Measurements from ENCODE around the gene NPRL2. TPM values are rescaled to one million over a fixed set of nuclear protein-coding genes. Genes with fewer than 3 reads are reported as not detected.

Gene NPRL2
- total and polyA plus RNA-seq, 2 experiments from 2014 or later: 22.3 to 27.7 TPM

DNA sequence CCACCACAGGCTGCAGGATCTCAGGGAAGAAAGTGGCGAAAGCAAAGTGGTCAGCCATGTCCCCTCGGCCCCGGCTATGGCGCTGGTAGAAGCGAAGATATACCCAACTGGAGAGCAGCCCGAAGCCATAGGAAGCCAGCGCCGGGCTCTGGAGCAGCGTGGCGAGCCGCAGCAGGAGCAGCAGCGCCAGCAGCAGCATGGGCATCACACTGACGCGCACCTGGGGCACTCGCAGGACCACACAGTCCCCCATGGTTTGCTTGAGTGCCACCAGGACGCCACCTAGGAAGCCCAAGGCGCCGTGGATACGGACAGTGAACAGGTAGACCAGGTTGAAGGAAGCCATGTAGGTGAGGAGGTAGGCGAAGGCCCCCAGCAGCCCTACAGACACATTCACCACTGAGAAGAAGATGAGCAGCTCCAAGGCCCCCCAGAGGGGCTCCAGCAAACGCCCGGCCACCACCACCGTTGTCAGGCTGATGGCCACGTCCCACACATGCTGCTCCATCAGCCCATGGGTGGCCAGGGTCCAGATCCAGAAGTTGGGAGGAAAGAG, 7.9 kb upstream of the NPRL2 start (continued):
- TF ChIP-seq, protein P1, sequence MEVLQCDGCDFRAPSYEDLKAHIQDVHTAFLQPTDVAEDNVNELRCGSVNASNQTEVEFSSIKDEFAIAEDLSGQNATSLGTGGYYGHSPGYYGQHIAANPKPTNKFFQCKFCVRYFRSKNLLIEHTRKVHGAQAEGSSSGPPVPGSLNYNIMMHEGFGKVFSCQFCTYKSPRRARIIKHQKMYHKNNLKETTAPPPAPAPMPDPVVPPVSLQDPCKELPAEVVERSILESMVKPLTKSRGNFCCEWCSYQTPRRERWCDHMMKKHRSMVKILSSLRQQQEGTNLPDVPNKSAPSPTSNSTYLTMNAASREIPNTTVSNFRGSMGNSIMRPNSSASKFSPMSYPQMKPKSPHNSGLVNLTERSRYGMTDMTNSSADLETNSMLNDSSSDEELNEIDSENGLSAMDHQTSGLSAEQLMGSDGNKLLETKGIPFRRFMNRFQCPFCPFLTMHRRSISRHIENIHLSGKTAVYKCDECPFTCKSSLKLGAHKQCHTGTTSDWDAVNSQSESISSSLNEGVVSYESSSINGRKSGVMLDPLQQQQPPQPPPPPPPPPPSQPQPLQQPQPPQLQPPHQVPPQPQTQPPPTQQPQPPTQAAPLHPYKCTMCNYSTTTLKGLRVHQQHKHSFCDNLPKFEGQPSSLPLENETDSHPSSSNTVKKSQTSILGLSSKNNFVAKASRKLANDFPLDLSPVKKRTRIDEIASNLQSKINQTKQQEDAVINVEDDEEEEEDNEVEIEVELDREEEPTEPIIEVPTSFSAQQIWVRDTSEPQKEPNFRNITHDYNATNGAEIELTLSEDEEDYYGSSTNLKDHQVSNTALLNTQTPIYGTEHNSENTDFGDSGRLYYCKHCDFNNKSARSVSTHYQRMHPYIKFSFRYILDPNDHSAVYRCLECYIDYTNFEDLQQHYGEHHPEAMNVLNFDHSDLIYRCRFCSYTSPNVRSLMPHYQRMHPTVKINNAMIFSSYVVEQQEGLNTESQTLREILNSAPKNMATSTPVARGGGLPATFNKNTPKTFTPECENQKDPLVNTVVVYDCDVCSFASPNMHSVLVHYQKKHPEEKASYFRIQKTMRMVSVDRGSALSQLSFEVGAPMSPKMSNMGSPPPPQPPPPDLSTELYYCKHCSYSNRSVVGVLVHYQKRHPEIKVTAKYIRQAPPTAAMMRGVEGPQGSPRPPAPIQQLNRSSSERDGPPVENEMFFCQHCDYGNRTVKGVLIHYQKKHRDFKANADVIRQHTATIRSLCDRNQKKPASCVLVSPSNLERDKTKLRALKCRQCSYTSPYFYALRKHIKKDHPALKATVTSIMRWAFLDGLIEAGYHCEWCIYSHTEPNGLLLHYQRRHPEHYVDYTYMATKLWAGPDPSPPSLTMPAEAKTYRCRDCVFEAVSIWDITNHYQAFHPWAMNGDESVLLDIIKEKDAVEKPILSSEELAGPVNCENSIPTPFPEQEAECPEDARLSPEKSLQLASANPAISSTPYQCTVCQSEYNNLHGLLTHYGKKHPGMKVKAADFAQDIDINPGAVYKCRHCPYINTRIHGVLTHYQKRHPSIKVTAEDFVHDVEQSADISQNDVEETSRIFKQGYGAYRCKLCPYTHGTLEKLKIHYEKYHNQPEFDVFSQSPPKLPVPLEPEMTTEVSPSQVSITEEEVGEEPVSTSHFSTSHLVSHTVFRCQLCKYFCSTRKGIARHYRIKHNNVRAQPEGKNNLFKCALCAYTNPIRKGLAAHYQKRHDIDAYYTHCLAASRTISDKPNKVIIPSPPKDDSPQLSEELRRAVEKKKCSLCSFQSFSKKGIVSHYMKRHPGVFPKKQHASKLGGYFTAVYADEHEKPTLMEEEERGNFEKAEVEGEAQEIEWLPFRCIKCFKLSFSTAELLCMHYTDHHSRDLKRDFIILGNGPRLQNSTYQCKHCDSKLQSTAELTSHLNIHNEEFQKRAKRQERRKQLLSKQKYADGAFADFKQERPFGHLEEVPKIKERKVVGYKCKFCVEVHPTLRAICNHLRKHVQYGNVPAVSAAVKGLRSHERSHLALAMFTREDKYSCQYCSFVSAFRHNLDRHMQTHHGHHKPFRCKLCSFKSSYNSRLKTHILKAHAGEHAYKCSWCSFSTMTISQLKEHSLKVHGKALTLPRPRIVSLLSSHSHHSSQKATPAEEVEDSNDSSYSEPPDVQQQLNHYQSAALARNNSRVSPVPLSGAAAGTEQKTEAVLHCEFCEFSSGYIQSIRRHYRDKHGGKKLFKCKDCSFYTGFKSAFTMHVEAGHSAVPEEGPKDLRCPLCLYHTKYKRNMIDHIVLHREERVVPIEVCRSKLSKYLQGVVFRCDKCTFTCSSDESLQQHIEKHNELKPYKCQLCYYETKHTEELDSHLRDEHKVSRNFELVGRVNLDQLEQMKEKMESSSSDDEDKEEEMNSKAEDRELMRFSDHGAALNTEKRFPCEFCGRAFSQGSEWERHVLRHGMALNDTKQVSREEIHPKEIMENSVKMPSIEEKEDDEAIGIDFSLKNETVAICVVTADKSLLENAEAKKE (CRISPR knock-in tag; IDR thresholded peaks at IDR 0.05): no peak
- TF ChIP-seq POLR2AphosphoS5 (IDR thresholded peaks at IDR 0.05; ENCODE audit: low read depth): no peak
- no peak for TF ChIP-seq JUNB (IDR thresholded peaks at IDR 0.05; ENCODE audit: unreplicated experiment)
- TF ChIP-seq CREB1 (CRISPR knock-in tag; IDR thresholded peaks at IDR 0.05; ENCODE audit: low read depth): no peak
- TF ChIP-seq EZH2phosphoT487 (IDR thresholded peaks at IDR 0.05; ENCODE audit: unreplicated experiment): no peak
- no peak for TF ChIP-seq ZNF114 (CRISPR knock-in tag; IDR thresholded peaks at IDR 0.05)
- no peak for TF ChIP-seq REST (IDR thresholded peaks at IDR 0.05; ENCODE audit: unreplicated experiment)
